Gastrocnemius medialis (tissue), 4 donors: ENCODE results near the gene CDC34.

ENCODE experiments used
- CTCF ChIP-seq, 5 experiments: fragments of 450-650 bp in 3 of 5; fragments of 200-600 bp in 2 of 5; sonication (generic) in 2 of 5; IDR thresholded peaks in 4 of 5; conservative IDR thresholded peaks in 1 of 5; 1 replicate in 4 of 5; 2 replicates in 1 of 5; pipeline ENCODE4 v1.5.1; 2016 to 2019; ENCODE audit warnings: antibody characterized with exemption in 5 of 5, mild to moderate bottlenecking in 3 of 5, moderate library complexity in 3 of 5
- POLR2A ChIP-seq, 2 donors: fragments of 450-650 bp; IDR thresholded peaks; one replicate each; pipeline ENCODE4 v1.6.1; 2017; ENCODE audit warnings: antibody characterized with exemption in 2 of 2, mild to moderate bottlenecking in 2 of 2, moderate library complexity in 2 of 2

- TF ChIP-seq CTCF (IDR thresholded peaks at IDR 0.05 in 4 of 5, conservative IDR thresholded peaks at IDR 0.05 in 1 of 5) = no peak
- no peak for TF ChIP-seq POLR2A (IDR thresholded peaks at IDR 0.05)
Observed at GRCh38 chr19:580274-580835, 48.8 kb downstream of the CDC34 start.
